ENCODE measurements around the gene MINDY2. TPM values are rescaled to one million over a fixed set of nuclear protein-coding genes. Genes with fewer than 3 reads are reported as not detected.
A peak's percentile ranks its signal among the peaks of the same experiment; 100 is the strongest.

MINDY2 gene
- total RNA-seq, 2 donors from 2014 or later = 26.6 to 32.5 TPM

DNA sequence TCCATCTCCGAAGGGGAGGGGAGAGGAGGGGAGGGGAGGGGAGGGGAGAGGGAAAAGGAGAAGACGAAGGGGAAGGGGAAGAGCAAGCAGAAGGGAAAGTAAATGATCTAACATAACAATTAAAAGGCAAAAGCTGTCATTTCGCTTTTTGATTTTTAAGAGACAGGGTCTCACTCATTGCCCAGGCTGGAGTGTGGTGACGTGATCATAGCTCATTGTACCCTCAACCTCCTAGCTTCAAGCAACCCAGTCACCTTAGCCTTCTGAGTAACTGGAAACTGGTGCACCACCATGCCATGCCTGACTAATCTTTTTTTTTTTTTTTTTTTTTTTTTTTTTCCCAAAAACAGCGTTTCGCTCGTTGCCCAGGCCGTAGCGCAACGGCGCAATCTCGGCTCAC, 44.2 kb upstream of the MINDY2 start:
- Histone ChIP-seq H3K4me3 (ENCODE audit: low read length) (no peak overlapping the region), H3K27me3 (ENCODE audit: control insufficient read depth, insufficient read depth, low read length, poor library complexity, severe bottlenecking) (no peaks in the 10 kb centered on the region), H3K36me3 (ENCODE audit: control insufficient read depth, insufficient read depth, low read length) (peaks cover 14% of the 10 kb centered on the region), H3K9me3 (ENCODE audit: control insufficient read depth, low read length) (no peaks in the 10 kb centered on the region), H3K27ac (ENCODE audit: low read depth, low read length) (no peak overlapping the region), H3K4me1 (ENCODE audit: control insufficient read depth, insufficient read depth, low read length) (no peaks in the 10 kb centered on the region), H3K9ac (ENCODE audit: extremely low read depth, low read length, poor library complexity, severe bottlenecking) (no peak overlapping the region)
- H3K27ac Mint-ChIP-seq = no peak overlapping the region
- no peak for DNase-seq
- H3K4me1 Mint-ChIP-seq = peaks cover 11% of the 10 kb centered on the region
- H3K36me3 Mint-ChIP-seq (ENCODE audit: low read depth) = peaks cover 23% of the 10 kb centered on the region
- no peak overlapping the region for H3K4me3 Mint-ChIP-seq
- 95 to 100% methylated on average over 2 to 10 of the region's 12 CpGs for WGBS, 2 experiments (ENCODE audit: insufficient coverage in 1 of 2, insufficient read length in 1 of 2)
- no peaks in the 10 kb centered on the region for H3K27me3 Mint-ChIP-seq (ENCODE audit: insufficient read depth)
- H3K9me3 Mint-ChIP-seq = peaks cover under 1% of the 10 kb centered on the region
- TF ChIP-seq, protein P1, sequence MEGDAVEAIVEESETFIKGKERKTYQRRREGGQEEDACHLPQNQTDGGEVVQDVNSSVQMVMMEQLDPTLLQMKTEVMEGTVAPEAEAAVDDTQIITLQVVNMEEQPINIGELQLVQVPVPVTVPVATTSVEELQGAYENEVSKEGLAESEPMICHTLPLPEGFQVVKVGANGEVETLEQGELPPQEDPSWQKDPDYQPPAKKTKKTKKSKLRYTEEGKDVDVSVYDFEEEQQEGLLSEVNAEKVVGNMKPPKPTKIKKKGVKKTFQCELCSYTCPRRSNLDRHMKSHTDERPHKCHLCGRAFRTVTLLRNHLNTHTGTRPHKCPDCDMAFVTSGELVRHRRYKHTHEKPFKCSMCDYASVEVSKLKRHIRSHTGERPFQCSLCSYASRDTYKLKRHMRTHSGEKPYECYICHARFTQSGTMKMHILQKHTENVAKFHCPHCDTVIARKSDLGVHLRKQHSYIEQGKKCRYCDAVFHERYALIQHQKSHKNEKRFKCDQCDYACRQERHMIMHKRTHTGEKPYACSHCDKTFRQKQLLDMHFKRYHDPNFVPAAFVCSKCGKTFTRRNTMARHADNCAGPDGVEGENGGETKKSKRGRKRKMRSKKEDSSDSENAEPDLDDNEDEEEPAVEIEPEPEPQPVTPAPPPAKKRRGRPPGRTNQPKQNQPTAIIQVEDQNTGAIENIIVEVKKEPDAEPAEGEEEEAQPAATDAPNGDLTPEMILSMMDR (conservative IDR thresholded peaks at IDR 0.05) = no peak

DNA sequence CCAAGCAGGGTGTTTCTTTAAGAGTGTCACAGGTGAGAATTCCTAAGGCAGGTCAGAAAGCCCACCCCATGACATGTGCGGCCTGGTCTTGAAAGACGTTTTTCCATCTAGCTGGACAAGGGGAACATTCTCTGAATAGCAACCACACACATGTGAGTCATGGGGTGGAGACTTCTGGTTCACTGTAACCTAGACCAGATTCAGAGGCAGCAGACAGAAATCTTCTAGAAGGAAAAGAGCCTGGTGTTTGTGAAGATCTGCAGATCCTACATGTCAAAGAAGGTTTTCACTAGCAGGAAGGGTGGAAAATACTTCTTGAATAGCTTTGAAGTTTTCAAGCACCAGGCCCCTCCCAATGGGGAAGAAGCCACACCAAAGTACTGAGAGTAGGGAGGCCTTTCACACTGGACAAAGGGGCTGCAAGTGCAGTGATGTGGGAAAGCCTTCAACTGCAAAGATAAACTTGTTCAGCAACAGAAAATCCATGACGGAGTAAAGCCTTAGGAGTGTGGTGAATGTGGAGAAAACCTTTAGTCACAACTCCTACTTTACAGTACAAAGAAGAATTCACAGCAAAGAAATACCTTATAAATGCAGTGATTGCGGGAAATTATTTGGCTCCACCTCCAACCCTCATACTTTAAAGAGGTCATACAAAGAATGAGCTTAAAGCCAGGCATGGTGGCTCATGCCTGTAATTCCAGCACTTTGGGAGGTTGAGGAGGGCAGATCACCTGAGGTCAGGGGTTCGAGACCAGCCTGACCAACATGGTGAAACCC, 39.2 kb upstream of the MINDY2 start:
- Histone ChIP-seq H3K9ac (ENCODE audit: extremely low read depth, low read length, poor library complexity, severe bottlenecking) (no peak overlapping the region), H3K4me3 (ENCODE audit: low read length) (no peak overlapping the region), H3K27ac (ENCODE audit: low read depth, low read length) (no peak overlapping the region), H3K9me3 (ENCODE audit: control insufficient read depth, low read length) (no peaks in the 10 kb centered on the region), H3K4me1 (ENCODE audit: control insufficient read depth, insufficient read depth, low read length) (peaks cover 5% of the 10 kb centered on the region), H3K27me3 (ENCODE audit: control insufficient read depth, insufficient read depth, low read length, poor library complexity, severe bottlenecking) (no peaks in the 10 kb centered on the region), H3K36me3 (ENCODE audit: control insufficient read depth, insufficient read depth, low read length) (peaks cover 15% of the 10 kb centered on the region)
- no peaks in the 10 kb centered on the region for H3K27me3 Mint-ChIP-seq (ENCODE audit: insufficient read depth)
- H3K4me1 Mint-ChIP-seq = peaks cover 31% of the 10 kb centered on the region
- TF ChIP-seq, protein P1 (conservative IDR thresholded peaks at IDR 0.05) = no peak
- DNase-seq = no peak
- H3K27ac Mint-ChIP-seq = peak overlapping the region; percentile 33
- H3K36me3 Mint-ChIP-seq (ENCODE audit: low read depth) = peaks cover 26% of the 10 kb centered on the region
- H3K4me3 Mint-ChIP-seq = no peak overlapping the region
- peaks cover 9% of the 10 kb centered on the region for H3K9me3 Mint-ChIP-seq
- 70 to 93% methylated on average over 2 to 4 of the region's 5 CpGs for WGBS, 2 experiments (ENCODE audit: insufficient coverage in 1 of 2, insufficient read length in 1 of 2)

DNA sequence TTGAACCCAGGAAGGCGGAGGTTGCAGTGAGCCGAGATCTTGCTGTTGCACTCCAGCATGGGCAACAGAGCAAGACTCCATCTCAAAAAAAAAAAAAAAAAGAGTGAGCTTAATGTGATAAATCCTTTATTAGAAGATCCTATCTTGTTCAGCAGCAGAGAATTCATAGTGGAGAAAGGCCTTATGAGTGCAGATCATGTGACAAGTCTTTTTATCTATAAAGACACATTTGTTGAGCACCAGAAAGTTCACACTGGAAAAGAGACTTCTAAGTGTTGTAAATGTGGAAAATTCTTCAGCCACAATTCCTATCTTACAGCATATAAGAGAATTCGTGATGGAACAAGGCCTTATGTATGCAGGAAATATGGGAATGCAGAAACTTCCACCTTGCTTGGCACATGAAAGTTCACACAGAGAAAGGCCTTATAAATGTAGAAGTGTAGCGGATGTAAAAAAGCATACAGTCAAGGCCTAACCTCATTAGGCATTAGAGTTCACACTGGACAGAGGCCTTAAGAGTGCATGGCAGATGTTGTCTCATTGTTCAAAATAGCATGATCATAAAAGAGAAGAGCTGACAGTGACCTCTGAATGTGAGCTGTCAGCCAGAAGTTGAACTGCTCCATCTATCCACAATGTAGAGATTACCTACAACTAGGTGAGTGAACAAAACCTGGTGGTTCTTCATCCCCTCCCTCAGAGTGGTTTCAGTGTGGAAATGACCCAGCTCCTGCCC, 38.3 kb upstream of the MINDY2 start:
- TF ChIP-seq, protein P1 (conservative IDR thresholded peaks at IDR 0.05) = no peak
- 96 to 100% methylated on average over 3 to 4 of the region's 4 CpGs for whole genome bisulfite sequencing, 2 experiments (ENCODE audit: insufficient coverage in 1 of 2, insufficient read length in 1 of 2)
- Mint-ChIP-seq H3K4me3 (no peak overlapping the region), H3K27ac (no peak overlapping the region), H3K4me1 (peaks cover 37% of the 10 kb centered on the region), H3K36me3 (ENCODE audit: low read depth) (peaks cover 23% of the 10 kb centered on the region), H3K9me3 (peaks cover 9% of the 10 kb centered on the region), H3K27me3 (ENCODE audit: insufficient read depth) (no peaks in the 10 kb centered on the region)
- H3K27me3 ChIP-seq (ENCODE audit: control insufficient read depth, insufficient read depth, low read length, poor library complexity, severe bottlenecking) = no peaks in the 10 kb centered on the region
- H3K36me3 ChIP-seq (ENCODE audit: control insufficient read depth, insufficient read depth, low read length) = peaks cover 15% of the 10 kb centered on the region
- H3K4me3 ChIP-seq (ENCODE audit: low read length) = no peak overlapping the region
- peaks cover 6% of the 10 kb centered on the region for H3K4me1 ChIP-seq (ENCODE audit: control insufficient read depth, insufficient read depth, low read length)
- H3K9ac ChIP-seq (ENCODE audit: extremely low read depth, low read length, poor library complexity, severe bottlenecking) = no peak overlapping the region
- H3K27ac ChIP-seq (ENCODE audit: low read depth, low read length) = no peak overlapping the region
- DNase-seq = no peak
- no peaks in the 10 kb centered on the region for H3K9me3 ChIP-seq (ENCODE audit: control insufficient read depth, low read length)
